ENCODE results near the gene CYSLTR2. TPM values are rescaled to one million over a fixed set of nuclear protein-coding genes. Genes with fewer than 3 reads are reported as not detected.

Gene CYSLTR2
- total and polyA plus RNA-seq, 10 donors = 0.61 to 8.3 (median 5.3) TPM

- Histone ChIP-seq H3K9me3 (peaks cover 0 to 13% (median 6%) of the 10 kb centered on the region in 8 donors), H3K27me3 (replicated peaks in 1 of 7) (no peaks in the 10 kb centered on the region), H3K4me1 (no peaks in the 10 kb centered on the region), H3K36me3 (peaks cover 0 to 11% (median 0%) of the 10 kb centered on the region in 6 donors), H3K27ac (no peak overlapping the region), H3K4me3 (no peak overlapping the region)
- intact Hi-C loops (cut with DNase I; ENCODE audit: low total_unique reads) = no loop called here
- TF ChIP-seq CTCF (IDR thresholded peaks at IDR 0.05 in 8 of 11, conservative IDR thresholded peaks at IDR 0.05 in 3 of 11) (no peak), POLR2AphosphoS5 (IDR thresholded peaks at IDR 0.05) (no peak), POLR2A (IDR thresholded peaks at IDR 0.05) (no peak)
- no peak for DNase-seq
- 92 to 98% (median 97%) methylated on average over 1 of the region's 1 CpG for WGBS, 5 donors
These were observed 55.0 kb downstream of the CYSLTR2 start for GRCh38 chr13:48708764-48709163.

GRCh38 chr13:48709213-48709612 is 55.5 kb downstream of the CYSLTR2 start:
- intact Hi-C loops (cut with DNase I; ENCODE audit: low total_unique reads) = no loop called here
- WGBS, 5 donors = 75 to 97% (median 93%) methylated on average over 2 of the region's 2 CpGs

GRCh38 chr13:48710160-48710559 is 56.4 kb downstream of the CYSLTR2 start:
- intact Hi-C loops (cut with DNase I; ENCODE audit: low total_unique reads) = no loop called here

More at GRCh38 chr13:48709213-48709612, 55.5 kb downstream of the CYSLTR2 start:
- H3K4me1 ChIP-seq = no peaks in the 10 kb centered on the region
- TF ChIP-seq POLR2A (IDR thresholded peaks at IDR 0.05) (no peak), POLR2AphosphoS5 (IDR thresholded peaks at IDR 0.05) (no peak), CTCF (IDR thresholded peaks at IDR 0.05 in 8 of 11, conservative IDR thresholded peaks at IDR 0.05 in 3 of 11) (no peak)
- H3K27ac ChIP-seq = no peak overlapping the region
- no peak overlapping the region for H3K4me3 ChIP-seq
- H3K27me3 ChIP-seq (replicated peaks in 1 of 7) = no peaks in the 10 kb centered on the region
- H3K36me3 ChIP-seq = peaks cover 0 to 11% (median 0%) of the 10 kb centered on the region in 6 donors
- no peak for DNase-seq
- H3K9me3 ChIP-seq = peaks cover 0 to 17% (median 9%) of the 10 kb centered on the region in 8 donors

GRCh38 chr13:48712141-48712540 is 58.4 kb downstream of the CYSLTR2 start:
- Histone ChIP-seq H3K4me3 (no peak overlapping the region), H3K9me3 (peaks cover 0 to 46% (median 36%) of the 10 kb centered on the region in 8 donors), H3K4me1 (no peaks in the 10 kb centered on the region), H3K27me3 (replicated peaks in 1 of 7) (no peaks in the 10 kb centered on the region), H3K27ac (no peak overlapping the region), H3K36me3 (peaks cover 0 to 6% (median 0%) of the 10 kb centered on the region in 6 donors)
- intact Hi-C loops (cut with DNase I; ENCODE audit: low total_unique reads) = no loop called here
- no peak for DNase-seq
- TF ChIP-seq POLR2AphosphoS5 (IDR thresholded peaks at IDR 0.05) (no peak), POLR2A (IDR thresholded peaks at IDR 0.05) (no peak), CTCF (IDR thresholded peaks at IDR 0.05 in 8 of 11, conservative IDR thresholded peaks at IDR 0.05 in 3 of 11) (no peak)

More at GRCh38 chr13:48710160-48710559, 56.4 kb downstream of the CYSLTR2 start:
- WGBS, 5 donors = 86 to 94% (median 90%) methylated on average over 1 of the region's 1 CpG
- TF ChIP-seq CTCF (IDR thresholded peaks at IDR 0.05 in 8 of 11, conservative IDR thresholded peaks at IDR 0.05 in 3 of 11) = no peak
- TF ChIP-seq POLR2A (IDR thresholded peaks at IDR 0.05) = no peak
- no peak for TF ChIP-seq POLR2AphosphoS5 (IDR thresholded peaks at IDR 0.05)
- Histone ChIP-seq H3K36me3 (peaks cover 0 to 11% (median 0%) of the 10 kb centered on the region in 6 donors), H3K27ac (no peak overlapping the region), H3K9me3 (peaks cover 0 to 27% (median 16%) of the 10 kb centered on the region in 8 donors), H3K4me3 (no peak overlapping the region), H3K27me3 (replicated peaks in 1 of 7) (no peaks in the 10 kb centered on the region), H3K4me1 (no peaks in the 10 kb centered on the region)
- no peak for DNase-seq
